ENCODE results near the gene ACVR1B. TPM values are rescaled to one million over a fixed set of nuclear protein-coding genes. Genes with fewer than 3 reads are reported as not detected.

The ACVR1B gene
- total RNA-seq, 1 experiment from 2014 or later, result 112 TPM

- Mint-ChIP-seq H3K4me1 (ENCODE audit: low read depth, unreplicated experiment) (peaks cover 63% of the 10 kb centered on the region), H3K4me3 (ENCODE audit: unreplicated experiment) (no peak overlapping the region), H3K36me3 (ENCODE audit: insufficient read depth, unreplicated experiment) (peaks cover 44% of the 10 kb centered on the region), H3K27me3 (ENCODE audit: insufficient read depth, unreplicated experiment) (no peaks in the 10 kb centered on the region), H3K9me3 (ENCODE audit: unreplicated experiment) (no peaks in the 10 kb centered on the region), H3K27ac (ENCODE audit: unreplicated experiment) (peak overlapping the region; percentile 10)
- ChIA-PET POLR2A (interaction anchor here (0.6 to 1.0 kb wide), 2 partner anchors 10 to 815 kb away, joined by 4 to 9 read pairs; no protein-coding TSS in a partner anchor), CTCF (interaction anchor here (0.7 to 2.8 kb wide), 7 partner anchors 9 to 148 kb away, joined by 3 to 19 read pairs (median 5); no protein-coding TSS in a partner anchor)
- Histone ChIP-seq H3K9me3 (no peaks in the 10 kb centered on the region), H3K4me1 (peaks cover 77% of the 10 kb centered on the region), H3K4me3 (ENCODE audit: low read depth, low read length) (no peak overlapping the region), H3K27me3 (replicated peaks; ENCODE audit: control insufficient read depth, insufficient read depth, low read length) (no peaks in the 10 kb centered on the region), H3K36me3 (ENCODE audit: control insufficient read depth, insufficient read depth, low read length) (peaks cover 11% of the 10 kb centered on the region)
- BruUV-seq (replicated peaks), result no TSS peak
- intact Hi-C loops (cut with micrococcal nuclease; ENCODE audit: unreplicated experiment), result loop anchor here (1.0 kb wide), 1 partner anchor 8 kb away; no protein-coding TSS in a partner anchor
- no peak for TF ChIP-seq CTCF (IDR thresholded peaks at IDR 0.05; ENCODE audit: insufficient read depth in 1 of 2, low read depth in 1 of 2, low read length in 1 of 2, severe bottlenecking in 1 of 2, unreplicated experiment in 1 of 2)
- no peak for DNase-seq
Observed at GRCh38 chr12:51971679-51972421, 20.4 kb downstream of the ACVR1B start.

- Mint-ChIP-seq H3K27ac (ENCODE audit: unreplicated experiment) (peak overlapping the region; percentile 53), H3K36me3 (ENCODE audit: insufficient read depth, unreplicated experiment) (peaks cover 50% of the 10 kb centered on the region), H3K9me3 (ENCODE audit: unreplicated experiment) (no peaks in the 10 kb centered on the region), H3K27me3 (ENCODE audit: insufficient read depth, unreplicated experiment) (no peaks in the 10 kb centered on the region), H3K4me3 (ENCODE audit: unreplicated experiment) (no peak overlapping the region), H3K4me1 (ENCODE audit: low read depth, unreplicated experiment) (peaks cover 67% of the 10 kb centered on the region)
- H3K4me3 ChIP-seq (ENCODE audit: low read depth, low read length), result no peak overlapping the region
- H3K9me3 ChIP-seq, result no peaks in the 10 kb centered on the region
- no TSS peak for BruUV-seq (replicated peaks)
- no peak for DNase-seq
- no peak for TF ChIP-seq CTCF (IDR thresholded peaks at IDR 0.05; ENCODE audit: insufficient read depth in 1 of 2, low read depth in 1 of 2, low read length in 1 of 2, severe bottlenecking in 1 of 2, unreplicated experiment in 1 of 2)
- H3K27me3 ChIP-seq (replicated peaks; ENCODE audit: control insufficient read depth, insufficient read depth, low read length), result no peaks in the 10 kb centered on the region
- intact Hi-C loops (cut with micrococcal nuclease; ENCODE audit: unreplicated experiment), result loop anchor here (1.0 kb wide), 1 partner anchor 8 kb away; no protein-coding TSS in a partner anchor
- peaks cover 83% of the 10 kb centered on the region for H3K4me1 ChIP-seq
- peaks cover 11% of the 10 kb centered on the region for H3K36me3 ChIP-seq (ENCODE audit: control insufficient read depth, insufficient read depth, low read length)
- ChIA-PET CTCF (interaction anchor here (0.7 to 2.8 kb wide), 7 partner anchors 8 to 148 kb away, joined by 3 to 19 read pairs (median 5); no protein-coding TSS in a partner anchor), POLR2A (interaction anchor here (1.0 kb wide), 1 partner anchor 11 kb away, joined by 4 read pairs; no protein-coding TSS in a partner anchor)
Observed at GRCh38 chr12:51972422-51972812, 20.9 kb downstream of the ACVR1B start.

- H3K4me3 ChIP-seq (ENCODE audit: low read depth, low read length), result no peak overlapping the region
- Mint-ChIP-seq H3K9me3 (ENCODE audit: unreplicated experiment) (no peaks in the 10 kb centered on the region), H3K4me1 (ENCODE audit: low read depth, unreplicated experiment) (peaks cover 68% of the 10 kb centered on the region), H3K36me3 (ENCODE audit: insufficient read depth, unreplicated experiment) (peaks cover 54% of the 10 kb centered on the region), H3K27me3 (ENCODE audit: insufficient read depth, unreplicated experiment) (no peaks in the 10 kb centered on the region), H3K27ac (ENCODE audit: unreplicated experiment) (peak overlapping the region; percentile 53), H3K4me3 (ENCODE audit: unreplicated experiment) (peak overlapping the region; percentile 8)
- no peaks in the 10 kb centered on the region for H3K27me3 ChIP-seq (replicated peaks; ENCODE audit: control insufficient read depth, insufficient read depth, low read length)
- ChIA-PET CTCF (interaction anchor here (0.7 to 2.8 kb wide), 4 partner anchors 11 to 149 kb away, joined by 3 to 19 read pairs (median 4); no protein-coding TSS in a partner anchor), POLR2A (no interaction called here)
- H3K9me3 ChIP-seq, result no peaks in the 10 kb centered on the region
- H3K4me1 ChIP-seq, result peaks cover 86% of the 10 kb centered on the region
- peaks cover 11% of the 10 kb centered on the region for H3K36me3 ChIP-seq (ENCODE audit: control insufficient read depth, insufficient read depth, low read length)
- no peak for TF ChIP-seq CTCF (IDR thresholded peaks at IDR 0.05; ENCODE audit: insufficient read depth in 1 of 2, low read depth in 1 of 2, low read length in 1 of 2, severe bottlenecking in 1 of 2, unreplicated experiment in 1 of 2)
- DNase-seq, result no peak
- intact Hi-C loops (cut with micrococcal nuclease; ENCODE audit: unreplicated experiment), result loop anchor here (1.0 kb wide), 1 partner anchor 7 kb away; no protein-coding TSS in a partner anchor
- no TSS peak for BruUV-seq (replicated peaks)
Observed at GRCh38 chr12:51972849-51973273, 21.4 kb downstream of the ACVR1B start.

Data from Caco-2 (cell line).